ENCODE data around the gene KANSL1. TPM values are rescaled to one million over a fixed set of nuclear protein-coding genes. Genes with fewer than 3 reads are reported as not detected.
"Not testable (repeated sequence)": the region's sequence is repeated elsewhere in the genome, so short reads cannot be mapped to it uniquely, and the experiment has no call there.

KANSL1 gene
- total and polyA plus RNA-seq, 7 donors = 9.7 to 130 (median 70.7) TPM

DNA sequence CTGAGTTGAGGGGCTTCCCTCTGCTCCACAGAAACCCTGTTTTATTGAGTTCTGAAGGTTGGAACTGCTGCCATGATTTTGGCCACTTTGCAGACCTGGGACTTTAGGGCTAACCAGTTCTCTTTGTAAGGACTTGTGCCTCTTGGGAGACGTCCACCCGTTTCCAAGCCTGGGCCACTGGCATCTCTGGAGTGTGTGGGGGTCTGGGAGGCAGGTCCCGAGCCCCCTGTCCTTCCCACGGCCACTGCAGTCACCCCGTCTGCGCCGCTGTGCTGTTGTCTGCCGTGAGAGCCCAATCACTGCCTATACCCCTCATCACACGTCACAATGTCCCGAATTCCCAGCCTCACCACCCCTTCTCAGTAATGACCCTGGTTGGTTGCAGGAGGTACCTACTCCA, 168.2 kb downstream of the KANSL1 start:
- Histone ChIP-seq H3K4me1 (peaks cover 0 to 5% (median 0%) of the 10 kb centered on the region in 4 donors), H3K4me3 (no peak overlapping the region), H3K27ac (no peak overlapping the region), H3K9me3 (no peaks in the 10 kb centered on the region), H3K36me3 (peaks cover 0 to 27% (median 6%) of the 10 kb centered on the region in 4 donors), H3K27me3 (no peaks in the 10 kb centered on the region)
- DNase-seq = no peak
- 88 to 92% methylated on average over 10 of the region's 10 CpGs for WGBS, 2 donors
- TF ChIP-seq POLR2A (IDR thresholded peaks at IDR 0.05) = no peak
- no peak for TF ChIP-seq POLR2AphosphoS5 (IDR thresholded peaks at IDR 0.05)
- no peak for TF ChIP-seq EP300 (IDR thresholded peaks at IDR 0.05)
- intact Hi-C loops (cut with DNase I) = no loop called here

DNA sequence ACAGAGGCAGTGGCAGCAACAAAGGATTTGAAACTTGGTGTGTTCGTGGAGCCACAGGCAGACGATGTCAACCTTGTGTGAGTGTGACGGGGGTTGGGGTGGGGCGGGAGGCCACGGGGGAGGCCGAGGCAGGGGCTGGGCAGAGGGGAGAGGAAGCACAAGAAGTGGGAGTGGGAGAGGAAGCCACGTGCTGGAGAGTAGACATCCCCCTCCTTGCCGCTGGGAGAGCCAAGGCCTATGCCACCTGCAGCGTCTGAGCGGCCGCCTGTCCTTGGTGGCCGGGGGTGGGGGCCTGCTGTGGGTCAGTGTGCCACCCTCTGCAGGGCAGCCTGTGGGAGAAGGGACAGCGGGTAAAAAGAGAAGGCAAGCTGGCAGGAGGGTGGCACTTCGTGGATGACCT, 168.6 kb downstream of the KANSL1 start:
- peaks cover 0 to 5% (median 0%) of the 10 kb centered on the region in 4 donors for H3K4me1 ChIP-seq
- intact Hi-C loops (cut with DNase I) = no loop called here
- H3K27ac ChIP-seq = no peak overlapping the region
- H3K4me3 ChIP-seq = no peak overlapping the region
- no peaks in the 10 kb centered on the region for H3K9me3 ChIP-seq
- 85 to 87% methylated on average over 14 of the region's 14 CpGs for WGBS, 2 donors
- DNase-seq = peak; percentile 54
- H3K27me3 ChIP-seq = no peaks in the 10 kb centered on the region
- peaks cover 0 to 25% (median 5%) of the 10 kb centered on the region in 4 donors for H3K36me3 ChIP-seq
- TF ChIP-seq POLR2A (IDR thresholded peaks at IDR 0.05) = no peak
- no peak for TF ChIP-seq CTCF (IDR thresholded peaks at IDR 0.05)
- no peak for TF ChIP-seq POLR2AphosphoS5 (IDR thresholded peaks at IDR 0.05)
- TF ChIP-seq EP300 (IDR thresholded peaks at IDR 0.05) = no peak

DNA sequence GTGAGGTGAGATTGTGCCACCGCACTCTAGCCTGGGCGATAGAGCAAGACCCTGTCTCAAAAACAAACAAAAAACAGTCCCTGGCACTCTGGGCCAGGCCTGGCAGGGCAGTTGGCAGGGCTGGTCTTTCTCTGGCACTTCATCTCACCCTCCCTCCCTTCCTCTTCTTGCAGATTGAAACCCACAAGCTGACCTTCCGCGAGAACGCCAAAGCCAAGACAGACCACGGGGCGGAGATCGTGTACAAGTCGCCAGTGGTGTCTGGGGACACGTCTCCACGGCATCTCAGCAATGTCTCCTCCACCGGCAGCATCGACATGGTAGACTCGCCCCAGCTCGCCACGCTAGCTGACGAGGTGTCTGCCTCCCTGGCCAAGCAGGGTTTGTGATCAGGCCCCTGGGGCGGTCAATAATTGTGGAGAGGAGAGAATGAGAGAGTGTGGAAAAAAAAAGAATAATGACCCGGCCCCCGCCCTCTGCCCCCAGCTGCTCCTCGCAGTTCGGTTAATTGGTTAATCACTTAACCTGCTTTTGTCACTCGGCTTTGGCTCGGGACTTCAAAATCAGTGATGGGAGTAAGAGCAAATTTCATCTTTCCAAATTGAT, 169.3 kb downstream of the KANSL1 start:
- H3K9me3 ChIP-seq = no peaks in the 10 kb centered on the region
- intact Hi-C loops (cut with DNase I) = no loop called here
- no peaks in the 10 kb centered on the region for H3K27me3 ChIP-seq
- peak; percentile 51 for DNase-seq
- WGBS, 2 donors = 94% methylated on average over 24 of the region's 24 CpGs
- H3K4me1 ChIP-seq = peaks cover 0 to 5% (median 0%) of the 10 kb centered on the region in 4 donors
- peaks cover 0 to 21% (median 5%) of the 10 kb centered on the region in 4 donors for H3K36me3 ChIP-seq
- TF ChIP-seq EP300 (IDR thresholded peaks at IDR 0.05) = no peak
- no peak for TF ChIP-seq CTCF (IDR thresholded peaks at IDR 0.05)
- no peak for TF ChIP-seq POLR2AphosphoS5 (IDR thresholded peaks at IDR 0.05)
- TF ChIP-seq POLR2A (IDR thresholded peaks at IDR 0.05) = no peak
- H3K4me3 ChIP-seq = no peak overlapping the region
- no peak overlapping the region for H3K27ac ChIP-seq

DNA sequence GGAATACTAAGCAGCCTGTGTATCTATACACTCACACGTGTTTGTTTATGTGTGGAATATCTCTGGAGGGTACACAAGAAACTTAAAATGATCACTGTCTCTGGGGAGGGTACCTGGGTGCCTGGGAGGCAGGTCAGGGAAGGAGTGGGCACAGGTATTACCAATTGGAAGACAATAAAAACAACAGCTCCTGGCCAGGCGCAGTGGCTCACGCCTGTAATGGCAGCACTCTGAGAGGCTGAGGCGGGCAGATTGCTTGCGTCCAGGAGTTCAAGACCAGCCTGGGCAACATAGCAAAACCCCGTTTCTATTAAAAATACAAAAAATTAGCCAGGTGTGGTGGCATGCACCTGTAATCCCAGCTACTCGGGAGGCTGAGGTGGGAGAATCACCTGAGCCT, 169.9 kb downstream of the KANSL1 start:
- H3K27me3 ChIP-seq; H3K27ac ChIP-seq; DNase-seq; intact Hi-C loops (cut with DNase I); H3K9me3 ChIP-seq; H3K4me3 ChIP-seq; H3K4me1 ChIP-seq: not testable (repeated sequence)
- WGBS, 2 donors = 91 to 93% methylated on average over 7 of the region's 7 CpGs
- peaks cover 0 to 16% (median 5%) of the 10 kb centered on the region in 4 donors for H3K36me3 ChIP-seq

- peak; percentile 32 for DNase-seq
- Histone ChIP-seq H3K36me3 (peaks cover 0 to 10% (median 2%) of the 10 kb centered on the region in 4 donors), H3K27ac (no peak overlapping the region), H3K9me3 (no peaks in the 10 kb centered on the region), H3K4me1 (no peaks in the 10 kb centered on the region), H3K27me3 (no peaks in the 10 kb centered on the region), H3K4me3 (no peak overlapping the region)
- TF ChIP-seq POLR2AphosphoS5 (IDR thresholded peaks at IDR 0.05) (no peak), EP300 (IDR thresholded peaks at IDR 0.05) (no peak), POLR2A (IDR thresholded peaks at IDR 0.05) (no peak)
- WGBS, 2 donors = 93 to 94% methylated on average over 12 of the region's 12 CpGs
- intact Hi-C loops (cut with DNase I) = no loop called here
Observed at GRCh38 chr17:46020998-46021397, 172.2 kb downstream of the KANSL1 start.

- WGBS, 2 donors = 83 to 89% methylated on average over 14 of the region's 14 CpGs
- H3K4me1 ChIP-seq = no peaks in the 10 kb centered on the region
- H3K36me3 ChIP-seq = peaks cover 0 to 9% (median 0%) of the 10 kb centered on the region in 4 donors
- no peaks in the 10 kb centered on the region for H3K9me3 ChIP-seq
- no peak overlapping the region for H3K4me3 ChIP-seq
- H3K27me3 ChIP-seq = no peaks in the 10 kb centered on the region
- no peak overlapping the region for H3K27ac ChIP-seq
- TF ChIP-seq CTCF (IDR thresholded peaks at IDR 0.05) = no peak
- TF ChIP-seq EP300 (IDR thresholded peaks at IDR 0.05) = no peak
- TF ChIP-seq POLR2A (IDR thresholded peaks at IDR 0.05) = no peak
- no peak for TF ChIP-seq POLR2AphosphoS5 (IDR thresholded peaks at IDR 0.05)
- intact Hi-C loops (cut with DNase I) = no loop called here
- peak; percentile 50 for DNase-seq
Observed at GRCh38 chr17:46020023-46020761, 173.0 kb downstream of the KANSL1 start.

GRCh38 chr17:46019408-46019925, 173.8 kb downstream of the KANSL1 start:
- H3K27me3 ChIP-seq; intact Hi-C loops (cut with DNase I); H3K36me3 ChIP-seq; H3K27ac ChIP-seq; H3K4me3 ChIP-seq; H3K4me1 ChIP-seq; H3K9me3 ChIP-seq: not testable (repeated sequence)
- peak; percentile 46 for DNase-seq
- 95 to 97% methylated on average over 8 of the region's 8 CpGs for WGBS, 2 donors
